ENCODE measurements around the gene ANG. TPM values are rescaled to one million over a fixed set of nuclear protein-coding genes. Genes with fewer than 3 reads are reported as not detected.

The ANG gene
- total RNA-seq, 6 experiments from 2014 or later = 361 to 1,830 (median 780) TPM

DNA sequence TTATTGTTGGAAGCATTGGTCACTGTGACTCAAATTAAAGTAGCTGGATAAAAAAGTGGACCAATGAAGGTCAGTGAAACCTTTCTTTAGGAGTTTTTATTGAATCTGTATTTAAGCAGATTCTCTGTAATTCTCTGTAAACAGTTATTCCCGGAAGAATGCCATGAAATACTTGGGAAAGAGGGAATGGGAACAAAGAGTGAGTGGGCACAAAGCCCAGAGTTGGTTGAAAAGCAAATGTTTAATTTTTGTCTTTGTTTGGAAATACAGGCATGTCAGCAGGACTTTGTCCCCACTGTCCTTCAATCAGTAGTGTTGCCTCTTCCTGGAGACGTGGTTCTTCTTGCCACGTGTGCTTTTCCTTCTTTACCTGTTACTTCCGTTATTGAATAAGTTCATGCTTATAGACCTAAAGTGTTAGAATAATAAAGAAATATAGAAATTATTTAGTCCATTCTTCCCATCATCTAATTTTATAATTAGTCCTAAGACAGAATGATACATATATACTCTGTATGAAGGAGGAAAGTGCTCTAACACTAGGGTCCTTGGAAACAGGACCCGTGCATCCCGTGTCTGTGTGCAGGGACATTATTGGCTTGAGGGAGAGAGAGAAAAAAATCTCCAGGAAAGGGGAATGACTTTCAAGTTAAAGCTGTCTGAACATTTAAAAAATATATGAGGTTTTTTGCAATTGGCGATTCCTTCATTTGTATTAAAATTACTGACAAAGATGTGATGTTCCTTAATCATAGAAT is 2.0 kb upstream of the ANG start:
- WGBS (ENCODE audit: insufficient coverage, low coverage, low lambda C conversion rate, missing lambda C conversion rate) = 20% methylated on average over 7 of the region's 7 CpGs
- intact Hi-C loops (cut with DNase I) = loop anchor here (10.0 kb wide), 2 partner anchors 72 to 362 kb away; no protein-coding TSS in a partner anchor
- Histone ChIP-seq H3K27ac (peak overlapping the region; percentile 96 to 100 (median 99)), H3K4me1 (peaks cover 0 to 43% (median 1%) of the 10 kb centered on the region in 4 donors), H3K36me3 (no peaks in the 10 kb centered on the region), H3K9me3 (no peaks in the 10 kb centered on the region), H3K4me3 (peak overlapping the region; percentile 16 to 80 (median 71)), H3K27me3 (no peaks in the 10 kb centered on the region)
- ATAC-seq (peak in 1 of 4 donors; percentile 28), DNase-seq (peak in 1 of 3 donors; percentile 83)
- TF ChIP-seq, protein P1, sequence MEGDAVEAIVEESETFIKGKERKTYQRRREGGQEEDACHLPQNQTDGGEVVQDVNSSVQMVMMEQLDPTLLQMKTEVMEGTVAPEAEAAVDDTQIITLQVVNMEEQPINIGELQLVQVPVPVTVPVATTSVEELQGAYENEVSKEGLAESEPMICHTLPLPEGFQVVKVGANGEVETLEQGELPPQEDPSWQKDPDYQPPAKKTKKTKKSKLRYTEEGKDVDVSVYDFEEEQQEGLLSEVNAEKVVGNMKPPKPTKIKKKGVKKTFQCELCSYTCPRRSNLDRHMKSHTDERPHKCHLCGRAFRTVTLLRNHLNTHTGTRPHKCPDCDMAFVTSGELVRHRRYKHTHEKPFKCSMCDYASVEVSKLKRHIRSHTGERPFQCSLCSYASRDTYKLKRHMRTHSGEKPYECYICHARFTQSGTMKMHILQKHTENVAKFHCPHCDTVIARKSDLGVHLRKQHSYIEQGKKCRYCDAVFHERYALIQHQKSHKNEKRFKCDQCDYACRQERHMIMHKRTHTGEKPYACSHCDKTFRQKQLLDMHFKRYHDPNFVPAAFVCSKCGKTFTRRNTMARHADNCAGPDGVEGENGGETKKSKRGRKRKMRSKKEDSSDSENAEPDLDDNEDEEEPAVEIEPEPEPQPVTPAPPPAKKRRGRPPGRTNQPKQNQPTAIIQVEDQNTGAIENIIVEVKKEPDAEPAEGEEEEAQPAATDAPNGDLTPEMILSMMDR (IDR thresholded peaks at IDR 0.05) = no peak
- no peak for TF ChIP-seq POLR2A (IDR thresholded peaks at IDR 0.05)

DNA sequence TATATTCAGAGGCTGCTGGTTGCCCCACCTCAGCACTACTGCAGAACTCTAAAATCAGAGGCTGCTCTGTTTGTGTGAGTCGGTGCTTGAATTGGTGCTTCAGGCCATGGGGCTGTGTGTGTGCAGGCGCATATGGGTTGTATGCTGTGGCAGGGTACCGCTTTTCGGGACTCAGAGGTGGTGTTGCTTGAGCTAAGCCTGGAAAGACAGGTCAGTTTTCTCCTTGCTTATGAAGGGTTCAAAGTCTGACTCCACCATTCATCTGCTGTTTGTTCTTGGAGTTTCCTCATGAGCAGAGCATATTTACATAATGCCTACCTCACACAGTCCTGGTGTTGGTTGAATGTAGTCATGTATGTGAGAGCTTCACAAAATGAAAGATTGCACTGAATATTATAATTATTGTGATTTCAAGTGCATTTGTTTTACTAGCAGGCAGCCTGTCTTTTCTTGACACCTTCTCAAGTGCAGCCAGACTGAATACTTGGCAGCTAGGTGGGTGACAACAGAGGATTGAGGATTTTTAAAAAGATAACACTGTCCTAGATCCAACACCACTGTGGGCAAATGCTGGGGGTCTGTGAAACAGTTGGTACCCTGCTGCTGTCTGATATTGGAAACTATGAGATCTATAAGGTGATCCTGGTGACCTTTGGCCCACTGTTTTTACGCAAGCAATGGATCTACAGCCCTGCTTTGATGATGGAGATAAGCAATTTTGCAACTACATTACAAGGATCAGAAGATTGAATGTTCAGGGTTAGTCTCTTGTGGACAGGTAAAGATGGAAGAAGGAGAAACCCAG is 1.0 kb upstream of the ANG start:
- Histone ChIP-seq H3K36me3 (no peaks in the 10 kb centered on the region), H3K27me3 (no peaks in the 10 kb centered on the region), H3K9me3 (no peaks in the 10 kb centered on the region), H3K4me3 (peak overlapping the region; percentile 16 to 80 (median 71)), H3K4me1 (peaks cover 0 to 51% (median 0%) of the 10 kb centered on the region in 4 donors), H3K27ac (peak overlapping the region; percentile 16 to 99 (median 42))
- no peak for DNase-seq
- intact Hi-C loops (cut with DNase I) = loop anchor here (10.0 kb wide), 2 partner anchors 73 to 363 kb away; no protein-coding TSS in a partner anchor
- 36% methylated on average over 5 of the region's 5 CpGs for whole genome bisulfite sequencing (ENCODE audit: insufficient coverage, low coverage, low lambda C conversion rate, missing lambda C conversion rate)
- TF ChIP-seq, protein P1 (IDR thresholded peaks at IDR 0.05) = no peak
- no peak for TF ChIP-seq POLR2A (IDR thresholded peaks at IDR 0.05)
- ATAC-seq = peak in 2 of 4 donors; percentile 1 to 4

DNA sequence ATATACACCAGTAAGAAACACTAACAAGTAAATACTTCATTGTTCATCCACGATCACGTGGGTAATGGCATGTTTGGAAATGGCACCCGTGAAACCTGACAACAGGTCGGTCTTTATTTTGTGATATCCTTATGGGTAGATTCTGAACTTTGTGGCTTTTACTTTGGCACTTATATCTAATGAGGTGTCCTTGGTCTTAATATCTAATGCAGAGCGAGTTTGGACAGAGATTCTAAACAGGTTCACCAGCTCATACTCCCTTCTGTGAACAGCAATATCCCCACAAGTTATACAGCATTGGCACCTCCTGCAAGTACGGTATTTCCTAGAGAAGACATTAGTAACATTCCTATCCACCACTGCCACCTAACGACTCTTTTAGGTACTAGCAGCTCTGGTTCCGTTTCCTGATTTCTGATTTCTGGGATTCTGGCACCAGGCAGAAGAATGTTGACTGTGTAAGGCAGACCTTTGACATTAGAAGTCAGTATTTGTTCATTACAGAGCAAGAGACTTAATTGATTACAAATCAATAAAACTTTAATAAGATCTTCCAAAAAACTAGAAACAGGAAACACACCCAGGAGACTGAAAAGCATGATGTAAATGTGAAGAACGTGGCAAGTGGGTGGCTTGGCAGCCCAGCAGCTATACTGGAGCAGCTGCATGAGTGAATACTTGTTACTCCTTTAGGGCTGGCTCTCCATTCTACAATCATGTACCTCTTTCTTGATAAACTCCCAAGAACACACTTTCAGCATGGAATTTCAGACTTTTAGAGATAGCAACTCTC is 2.5 kb downstream of the ANG start:
- H3K9me3 ChIP-seq = no peaks in the 10 kb centered on the region
- WGBS (ENCODE audit: insufficient coverage, low coverage, low lambda C conversion rate, missing lambda C conversion rate) = 10% methylated on average over 9 of the region's 9 CpGs
- TF ChIP-seq, protein P1 (IDR thresholded peaks at IDR 0.05) = peak; percentile 77 to 92 (median 82)
- TF ChIP-seq POLR2A (IDR thresholded peaks at IDR 0.05) = no peak
- ATAC-seq (peak; percentile 52 to 76 (median 72)), DNase-seq (peak in 1 of 3 donors; percentile 59)
- intact Hi-C loops (cut with DNase I) = no loop called here
- peaks cover 0 to 18% (median 2%) of the 10 kb centered on the region in 4 donors for H3K36me3 ChIP-seq
- peak overlapping the region in 2 of 3 donors; percentile 20 to 45 for H3K4me3 ChIP-seq
- peaks cover 0 to 51% (median 0%) of the 10 kb centered on the region in 4 donors for H3K4me1 ChIP-seq
- peak overlapping the region in 2 of 3 donors; percentile 9 to 65 for H3K27ac ChIP-seq
- H3K27me3 ChIP-seq = no peaks in the 10 kb centered on the region

DNA sequence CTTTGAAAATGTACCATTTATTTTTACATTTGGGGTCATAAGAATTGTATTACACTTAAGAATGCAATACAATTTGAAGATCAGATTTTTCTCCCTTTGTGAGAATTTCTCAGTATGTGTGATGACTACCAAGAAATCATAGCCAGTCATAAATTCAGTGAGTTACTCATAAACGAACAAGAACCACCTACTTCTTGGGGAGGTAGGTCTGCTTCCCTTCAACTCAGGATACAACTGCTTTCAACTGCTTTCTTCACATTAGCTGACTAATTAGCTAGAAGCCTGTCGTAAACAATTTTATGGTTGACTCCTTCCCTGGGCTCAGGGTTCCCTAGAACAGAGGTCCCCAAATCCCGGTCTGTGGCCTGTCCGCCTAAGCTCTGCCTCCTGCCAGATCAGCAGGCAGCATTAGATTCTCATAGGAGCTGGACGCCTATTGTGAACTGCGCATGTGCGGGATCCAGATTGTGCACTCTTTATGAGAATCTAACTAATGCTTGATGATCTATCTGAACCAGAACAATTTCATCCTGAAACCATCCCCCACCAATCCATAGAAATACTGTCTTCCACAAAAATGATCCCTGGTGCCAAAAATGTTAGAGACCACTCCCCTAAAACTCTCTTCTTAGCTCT is 3.7 kb downstream of the ANG start:
- no peak for TF ChIP-seq POLR2A (IDR thresholded peaks at IDR 0.05)
- TF ChIP-seq, protein P1 (IDR thresholded peaks at IDR 0.05) = no peak
- Histone ChIP-seq H3K4me3 (no peak overlapping the region), H3K36me3 (peaks cover 0 to 18% (median 2%) of the 10 kb centered on the region in 4 donors), H3K27me3 (no peaks in the 10 kb centered on the region), H3K9me3 (no peaks in the 10 kb centered on the region), H3K4me1 (peaks cover 0 to 42% (median 0%) of the 10 kb centered on the region in 4 donors), H3K27ac (no peak overlapping the region)
- intact Hi-C loops (cut with DNase I) = no loop called here
- DNase-seq (no peak), ATAC-seq (no peak)
- 54% methylated on average over 6 of the region's 7 CpGs for WGBS (ENCODE audit: insufficient coverage, low coverage, low lambda C conversion rate, missing lambda C conversion rate)

All from right lobe of liver (tissue), 6 donors.